T1000 (cell line): ENCODE results near the gene APOH.
"Not testable (repeated sequence)": the region's sequence is repeated elsewhere in the genome, so short reads cannot be mapped to it uniquely, and the experiment has no call there.

Experiments used
- DNase-seq: peaks from one replicate; lab custom pipeline; 2025; ENCODE audit warnings: mixed read lengths; lab: John Stamatoyannopoulos, UW

APOH gene

GRCh38 chr17:66228887-66229782 is at the start of gene APOH:
APOH (minus strand) TSS chr17:66229415; CDS start chr17:66229379, 36 bp downstream.
- no peak for DNase-seq

GRCh38 chr17:66277191-66277590 is 48.0 kb upstream of the APOH start:
- no peak for DNase-seq

GRCh38 chr17:66276328-66276937 is 47.2 kb upstream of the APOH start:
- DNase-seq = no peak

- peak; percentile 82 for DNase-seq
Measured at GRCh38 chr17:66275651-66276050, 46.4 kb upstream of the APOH start.

- DNase-seq = no peak
Measured at GRCh38 chr17:66273586-66273848, 44.3 kb upstream of the APOH start.

- peak; percentile 47 for DNase-seq
Measured at GRCh38 chr17:66272811-66273585, 43.8 kb upstream of the APOH start.

- DNase-seq = no peak
Measured at GRCh38 chr17:66271512-66271911, 42.3 kb upstream of the APOH start.

- no peak for DNase-seq
Measured at GRCh38 chr17:66270106-66270505, 40.9 kb upstream of the APOH start.

- no peak for DNase-seq
Measured at GRCh38 chr17:66268247-66268927, 39.2 kb upstream of the APOH start.

GRCh38 chr17:66264696-66265095 is 35.5 kb upstream of the APOH start:
- DNase-seq = no peak

GRCh38 chr17:66262767-66263166 is 33.6 kb upstream of the APOH start:
- DNase-seq = no peak

- no peak for DNase-seq
Measured at GRCh38 chr17:66260688-66261087, 31.5 kb upstream of the APOH start.

- DNase-seq = no peak
Measured at GRCh38 chr17:66260275-66260674, 31.1 kb upstream of the APOH start.

- no peak for DNase-seq
Measured at GRCh38 chr17:66255527-66255971, 26.3 kb upstream of the APOH start.

GRCh38 chr17:66255112-66255511 is 25.9 kb upstream of the APOH start:
- no peak for DNase-seq

- not testable (repeated sequence) for DNase-seq
Measured at GRCh38 chr17:66253458-66253857, 24.2 kb upstream of the APOH start.

- no peak for DNase-seq
Measured at GRCh38 chr17:66250686-66251085, 21.5 kb upstream of the APOH start.

- no peak for DNase-seq
Measured at GRCh38 chr17:66248285-66248684, 19.1 kb upstream of the APOH start.

- no peak for DNase-seq
Measured at GRCh38 chr17:66241839-66242238, 12.6 kb upstream of the APOH start.

- no peak for DNase-seq
Measured at GRCh38 chr17:66240630-66241029, 11.4 kb upstream of the APOH start.

- no peak for DNase-seq
Measured at GRCh38 chr17:66240013-66240412, 10.8 kb upstream of the APOH start.

GRCh38 chr17:66235377-66235994 is 6.3 kb upstream of the APOH start:
- DNase-seq = no peak
